Measurements from ENCODE around the gene ZDHHC21.
A peak's percentile ranks its signal among the peaks of the same experiment; 100 is the strongest.

ZDHHC21 gene

DNA sequence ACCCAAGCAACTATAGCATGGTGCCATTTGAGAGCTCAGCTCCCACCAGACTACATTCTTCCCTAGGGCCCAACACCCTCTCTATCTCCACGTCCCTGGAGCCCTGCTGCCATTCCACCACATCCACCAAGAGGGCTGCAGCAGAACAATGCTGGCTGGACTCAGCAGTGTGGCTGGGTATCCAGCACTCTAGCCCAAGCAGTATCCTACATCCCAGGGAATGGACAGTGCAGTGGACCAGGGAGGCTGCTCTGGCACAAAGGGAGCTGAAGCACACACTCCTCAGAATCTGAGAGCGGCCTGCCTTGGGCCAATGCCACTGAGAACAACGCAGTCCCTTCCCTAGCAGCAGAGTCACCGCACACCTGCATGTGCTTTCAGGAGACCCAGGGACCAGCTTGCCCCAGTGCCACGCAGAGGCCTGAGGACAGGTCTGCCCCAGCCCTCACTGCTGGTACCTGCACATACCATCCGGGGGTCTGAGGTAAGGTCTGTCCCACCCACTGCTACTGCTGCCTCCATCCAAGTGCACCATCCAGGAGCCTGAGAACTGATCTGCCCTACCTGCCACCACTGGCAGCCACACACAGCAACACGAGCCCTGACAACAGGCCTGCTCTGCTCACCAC is 95.9 kb downstream of the ZDHHC21 start:
- DNase-seq, result no peak

DNA sequence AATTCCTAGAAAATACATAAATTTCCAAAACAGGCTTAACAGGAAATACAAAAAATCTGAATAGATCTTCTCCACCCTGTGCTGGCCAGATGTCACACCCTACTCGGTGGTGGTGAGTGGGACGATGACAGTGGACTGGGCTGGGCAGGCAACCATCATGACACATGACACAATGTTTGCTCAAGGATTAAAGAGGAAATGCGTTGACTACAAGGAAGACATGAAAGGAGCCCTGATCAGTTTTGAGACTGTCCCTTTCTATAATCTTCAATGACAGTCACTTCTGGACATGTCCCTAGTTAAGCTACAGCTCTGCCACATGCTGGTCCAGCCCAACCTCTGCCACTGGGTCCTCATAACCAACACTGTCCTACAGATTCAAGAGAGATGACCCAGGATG is 99.8 kb downstream of the ZDHHC21 start:
- DNase-seq, result no peak

DNA sequence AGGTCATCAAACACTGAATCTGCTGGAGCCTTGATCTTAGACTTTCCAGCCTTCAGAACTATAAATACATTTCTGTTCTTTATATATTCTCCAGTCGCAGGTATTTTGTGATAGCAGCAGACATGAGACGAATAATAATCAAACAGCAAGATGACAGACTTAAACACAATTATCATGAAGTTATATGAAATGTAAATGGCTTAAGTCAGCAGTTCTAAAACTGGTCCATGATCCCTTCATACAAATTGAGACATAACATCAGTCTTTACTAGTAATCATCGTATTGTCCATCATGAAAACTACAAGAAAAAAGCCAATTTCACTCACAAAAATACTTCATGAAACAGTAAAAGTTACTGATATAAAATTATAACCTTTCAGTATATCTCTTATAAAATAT is 101.8 kb downstream of the ZDHHC21 start:
- no peak for DNase-seq

DNA sequence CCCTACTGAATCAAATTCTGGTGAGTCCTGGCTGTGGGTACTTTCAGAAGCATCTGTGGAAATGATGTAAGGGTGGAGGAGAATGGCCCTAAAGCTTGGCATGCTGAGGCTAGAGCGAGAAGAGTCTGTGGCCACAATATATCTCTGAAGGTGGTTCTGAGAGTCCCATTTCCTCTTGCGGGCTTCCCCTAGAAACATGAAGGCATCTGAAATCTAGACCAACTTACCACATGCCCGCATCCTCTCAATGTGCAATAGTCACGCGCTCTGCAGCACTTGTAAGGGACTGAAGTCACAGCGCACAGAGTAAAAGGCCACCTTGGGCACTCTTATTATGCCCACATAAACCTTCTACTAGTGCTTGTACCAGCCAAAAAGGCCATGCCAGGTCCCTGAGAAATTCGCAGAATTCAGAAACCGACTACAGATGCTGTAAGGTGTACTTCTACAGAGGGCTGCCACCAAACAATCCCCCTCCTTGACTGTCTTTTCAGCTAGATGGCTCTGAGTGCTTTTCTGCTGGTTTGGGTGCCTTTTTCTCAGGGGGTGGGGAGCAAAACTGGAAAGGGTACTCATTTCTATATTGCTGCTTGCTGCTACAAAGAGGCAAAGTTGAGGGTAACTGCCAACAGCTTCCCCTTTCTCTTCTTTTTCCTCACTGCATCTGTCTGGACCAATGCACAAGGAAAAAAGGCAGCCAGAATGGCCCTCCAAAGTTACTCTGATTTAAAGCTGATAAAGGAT is 107.3 kb downstream of the ZDHHC21 start:
- no peak for DNase-seq

GRCh38 chr9:14584571-14584970 is 108.7 kb downstream of the ZDHHC21 start:
- no peak for DNase-seq

GRCh38 chr9:14578030-14578429 is 115.2 kb downstream of the ZDHHC21 start:
- no peak for DNase-seq

GRCh38 chr9:14574173-14574572 is 119.1 kb downstream of the ZDHHC21 start:
- DNase-seq, result no peak

DNA sequence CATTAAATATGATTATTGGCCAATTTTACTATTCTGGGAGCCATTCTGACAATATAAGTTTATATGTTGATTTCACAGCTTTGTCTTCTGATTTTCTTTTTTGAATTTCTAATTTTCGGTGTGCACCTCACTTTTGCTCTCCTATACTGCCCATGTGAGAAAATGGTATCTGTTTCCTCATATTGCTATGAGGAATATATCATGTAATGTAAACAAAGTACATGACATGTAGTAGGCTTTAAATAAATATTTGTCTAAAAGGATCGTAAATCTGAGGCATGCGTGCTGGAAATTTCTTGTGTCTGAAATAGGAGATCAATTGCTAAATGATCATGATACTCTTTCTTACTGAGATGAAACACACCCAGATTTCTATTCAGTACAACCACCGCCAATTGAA is 119.9 kb downstream of the ZDHHC21 start:
- no peak for DNase-seq

DNA sequence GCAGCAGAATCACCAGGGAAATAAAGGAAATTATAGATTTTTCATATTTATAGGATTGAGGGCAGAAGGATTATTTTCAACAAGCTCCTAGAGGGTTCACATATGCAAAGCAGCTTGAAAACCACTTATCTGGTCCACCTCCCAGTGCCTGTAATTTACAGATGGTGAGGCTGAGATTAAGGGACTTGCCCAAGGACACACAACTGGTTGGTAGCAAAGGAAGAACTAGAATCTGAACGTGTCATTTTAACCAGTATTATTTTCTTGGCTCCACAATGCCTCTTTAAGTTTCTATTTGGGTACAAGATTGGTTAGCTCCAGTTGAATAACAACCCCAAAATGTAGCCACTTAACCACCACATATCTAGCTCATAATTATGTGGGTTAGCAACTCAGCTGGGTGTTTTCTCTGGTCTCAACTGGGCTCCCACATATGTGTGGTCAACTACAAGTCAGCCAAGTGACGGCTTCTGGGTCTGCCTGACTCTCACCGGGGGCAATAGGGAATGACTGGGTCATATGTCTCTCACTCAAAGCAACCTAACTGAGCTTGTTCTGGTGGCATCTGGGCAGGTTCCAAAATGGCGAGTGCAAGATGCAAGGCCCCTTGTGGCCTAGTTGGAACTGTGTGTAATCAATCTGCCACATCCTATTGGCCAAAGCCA is 127.7 kb downstream of the ZDHHC21 start:
- DNase-seq, result no peak

DNA sequence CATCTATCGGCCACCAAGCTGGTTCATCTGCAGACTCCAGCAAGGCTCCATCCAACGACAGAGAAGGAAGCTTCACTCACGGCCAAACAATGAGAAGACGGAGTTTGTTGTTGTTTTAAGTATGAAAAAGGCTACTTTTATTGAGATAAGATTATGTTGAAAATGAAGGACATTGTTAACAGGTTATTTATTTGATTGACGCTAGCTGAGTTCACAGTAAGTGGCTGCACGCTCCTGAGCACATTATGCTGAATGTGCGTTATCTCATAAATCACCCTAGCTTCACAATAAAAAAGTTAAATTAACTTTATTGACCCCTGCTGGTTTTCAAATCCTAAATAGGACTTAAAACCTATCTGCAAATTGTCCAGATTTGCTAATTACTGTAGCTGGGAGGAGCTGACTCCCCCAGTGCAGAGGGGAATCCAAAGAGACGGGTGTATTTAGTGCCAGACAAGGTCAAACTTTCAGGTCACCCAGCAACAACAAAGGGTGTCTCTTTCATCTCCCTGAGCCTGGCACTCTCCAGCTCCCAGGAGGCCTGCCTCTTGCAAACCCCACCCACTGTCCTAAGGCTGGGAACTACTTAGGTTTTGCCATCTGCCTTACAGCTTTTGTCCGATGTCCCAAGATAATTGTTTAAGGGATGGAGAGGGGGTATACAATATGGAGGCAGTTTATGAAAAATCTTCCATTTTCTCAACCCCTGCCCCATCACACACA is 129.2 kb downstream of the ZDHHC21 start:
- DNase-seq, result peak; percentile 40

- DNase-seq, result no peak
Observed at GRCh38 chr9:14561929-14562405, 131.3 kb downstream of the ZDHHC21 start.
